ENCODE measurements around the gene FMN1. TPM values are rescaled to one million over a fixed set of nuclear protein-coding genes. Genes with fewer than 3 reads are reported as not detected.

Gene FMN1
- total and polyA plus RNA-seq, 12 donors, result 0.22 to 5.5 (median 3.3) TPM

DNA sequence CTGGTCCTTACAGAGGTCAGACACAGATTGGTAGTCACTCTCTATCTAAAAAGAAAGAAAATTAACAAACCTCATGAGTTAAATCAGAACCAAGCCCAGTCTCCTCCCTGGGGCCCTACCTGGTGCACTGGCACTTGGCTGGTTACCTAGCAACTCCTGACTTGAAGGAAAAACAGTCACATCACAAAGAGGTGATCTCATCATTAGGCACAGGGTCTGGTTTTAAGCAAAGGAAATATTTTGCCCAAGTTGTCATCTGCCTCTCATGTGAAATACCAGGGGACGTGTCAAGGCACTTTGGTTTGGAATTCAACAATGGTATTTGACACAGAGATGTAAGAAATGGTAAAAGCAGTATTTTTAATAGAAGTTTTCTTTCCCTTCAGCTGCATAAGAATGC lies 47.7 kb upstream of the FMN1 start:
- 46 to 48% methylated on average over 1 of the region's 1 CpG for WGBS, 2 donors
- intact Hi-C loops (cut with DNase I), result no loop called here
- TF ChIP-seq, protein P1, sequence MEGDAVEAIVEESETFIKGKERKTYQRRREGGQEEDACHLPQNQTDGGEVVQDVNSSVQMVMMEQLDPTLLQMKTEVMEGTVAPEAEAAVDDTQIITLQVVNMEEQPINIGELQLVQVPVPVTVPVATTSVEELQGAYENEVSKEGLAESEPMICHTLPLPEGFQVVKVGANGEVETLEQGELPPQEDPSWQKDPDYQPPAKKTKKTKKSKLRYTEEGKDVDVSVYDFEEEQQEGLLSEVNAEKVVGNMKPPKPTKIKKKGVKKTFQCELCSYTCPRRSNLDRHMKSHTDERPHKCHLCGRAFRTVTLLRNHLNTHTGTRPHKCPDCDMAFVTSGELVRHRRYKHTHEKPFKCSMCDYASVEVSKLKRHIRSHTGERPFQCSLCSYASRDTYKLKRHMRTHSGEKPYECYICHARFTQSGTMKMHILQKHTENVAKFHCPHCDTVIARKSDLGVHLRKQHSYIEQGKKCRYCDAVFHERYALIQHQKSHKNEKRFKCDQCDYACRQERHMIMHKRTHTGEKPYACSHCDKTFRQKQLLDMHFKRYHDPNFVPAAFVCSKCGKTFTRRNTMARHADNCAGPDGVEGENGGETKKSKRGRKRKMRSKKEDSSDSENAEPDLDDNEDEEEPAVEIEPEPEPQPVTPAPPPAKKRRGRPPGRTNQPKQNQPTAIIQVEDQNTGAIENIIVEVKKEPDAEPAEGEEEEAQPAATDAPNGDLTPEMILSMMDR (IDR thresholded peaks at IDR 0.05), result no peak

DNA sequence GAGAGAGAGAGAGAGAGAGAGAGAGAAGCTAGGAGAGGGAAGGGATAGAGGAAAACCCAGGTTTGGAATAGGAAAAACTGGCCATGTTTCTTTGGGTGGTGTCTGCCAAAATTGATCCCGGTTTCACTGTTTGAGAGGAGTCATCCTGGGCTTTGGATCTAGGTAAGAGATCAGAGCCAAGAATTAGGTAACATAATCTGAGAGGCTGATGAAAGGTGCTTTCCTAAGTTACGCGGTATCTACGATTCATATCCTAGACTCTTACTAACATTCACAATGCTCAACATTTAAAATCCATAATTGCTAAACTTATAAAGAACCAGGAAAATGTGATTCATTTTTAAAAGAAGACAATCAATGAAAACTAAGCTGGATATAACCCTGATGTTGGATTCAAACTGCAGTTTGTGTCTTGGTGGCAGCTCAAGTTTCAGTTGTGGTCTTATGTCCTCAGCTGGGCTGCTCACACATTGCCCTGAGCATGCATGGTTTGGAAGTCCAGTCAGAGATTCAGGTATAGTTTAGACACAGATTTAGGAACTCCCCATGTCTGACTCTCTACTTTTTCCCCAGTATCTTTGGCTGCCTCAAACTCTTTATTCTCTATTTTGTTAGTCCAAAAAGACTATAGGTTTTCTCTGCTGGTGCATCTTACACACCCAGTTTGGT lies 42.5 kb upstream of the FMN1 start:
- Histone ChIP-seq H3K4me3 (no peak overlapping the region), H3K9me3 (no peaks in the 10 kb centered on the region), H3K4me1 (no peaks in the 10 kb centered on the region), H3K27me3 (peaks cover 0 to 35% (median 19%) of the 10 kb centered on the region in 7 donors), H3K27ac (no peak overlapping the region), H3K36me3 (no peaks in the 10 kb centered on the region)
- DNase-seq, result no peak
- no peak for ATAC-seq
- WGBS, 2 donors, result 78 to 87% methylated on average over 4 of the region's 4 CpGs
- intact Hi-C loops (cut with DNase I), result loop anchor here in 5 of 10 donors (10.0 kb wide), 1 partner anchor 468 kb away; no protein-coding TSS in a partner anchor
- TF ChIP-seq, protein P1 (IDR thresholded peaks at IDR 0.05), result no peak

More for the DNA sequence above, 47.7 kb upstream of the FMN1 start:
- Histone ChIP-seq H3K4me1 (no peaks in the 10 kb centered on the region), H3K36me3 (no peaks in the 10 kb centered on the region), H3K27me3 (peaks cover 0 to 26% (median 4%) of the 10 kb centered on the region in 7 donors), H3K4me3 (no peak overlapping the region), H3K9me3 (no peaks in the 10 kb centered on the region), H3K27ac (no peak overlapping the region)
- DNase-seq (no peak), ATAC-seq (no peak)

DNA sequence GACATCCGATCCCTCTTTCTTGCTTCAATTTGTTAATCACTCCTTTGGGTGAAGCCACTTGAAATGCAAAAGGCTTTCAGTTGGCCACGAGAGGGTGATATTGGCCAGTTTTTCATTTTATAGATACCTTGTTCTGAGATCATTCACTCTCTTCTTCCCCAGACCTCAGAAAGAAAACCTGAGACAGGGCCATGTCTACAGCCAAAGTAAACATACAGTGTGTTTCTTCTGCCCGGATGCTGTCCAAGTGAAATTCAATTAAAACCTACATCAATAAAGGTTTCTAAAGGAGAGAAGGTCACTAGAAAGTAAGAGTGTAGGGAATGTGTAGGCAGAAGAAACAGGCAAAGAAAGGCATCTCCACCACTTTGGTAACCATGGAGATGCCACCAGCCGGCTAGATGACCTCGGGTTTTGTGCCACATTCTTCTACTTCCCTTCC lies 39.5 kb upstream of the FMN1 start:
- Histone ChIP-seq H3K27ac (no peak overlapping the region), H3K27me3 (peaks cover 0 to 35% (median 19%) of the 10 kb centered on the region in 7 donors), H3K4me1 (no peaks in the 10 kb centered on the region), H3K9me3 (no peaks in the 10 kb centered on the region), H3K4me3 (no peak overlapping the region), H3K36me3 (no peaks in the 10 kb centered on the region)
- ATAC-seq (peak in 1 of 8 donors; percentile 16), DNase-seq (no peak)
- 41 to 63% methylated on average over 5 of the region's 5 CpGs for WGBS, 2 donors
- TF ChIP-seq, protein P1 (IDR thresholded peaks at IDR 0.05), result peak in 7 of 9 donors; percentile 16 to 52 (median 40)
- intact Hi-C loops (cut with DNase I), result loop anchor here in 5 of 10 donors (10.0 kb wide), 1 partner anchor 471 kb away; no protein-coding TSS in a partner anchor

DNA sequence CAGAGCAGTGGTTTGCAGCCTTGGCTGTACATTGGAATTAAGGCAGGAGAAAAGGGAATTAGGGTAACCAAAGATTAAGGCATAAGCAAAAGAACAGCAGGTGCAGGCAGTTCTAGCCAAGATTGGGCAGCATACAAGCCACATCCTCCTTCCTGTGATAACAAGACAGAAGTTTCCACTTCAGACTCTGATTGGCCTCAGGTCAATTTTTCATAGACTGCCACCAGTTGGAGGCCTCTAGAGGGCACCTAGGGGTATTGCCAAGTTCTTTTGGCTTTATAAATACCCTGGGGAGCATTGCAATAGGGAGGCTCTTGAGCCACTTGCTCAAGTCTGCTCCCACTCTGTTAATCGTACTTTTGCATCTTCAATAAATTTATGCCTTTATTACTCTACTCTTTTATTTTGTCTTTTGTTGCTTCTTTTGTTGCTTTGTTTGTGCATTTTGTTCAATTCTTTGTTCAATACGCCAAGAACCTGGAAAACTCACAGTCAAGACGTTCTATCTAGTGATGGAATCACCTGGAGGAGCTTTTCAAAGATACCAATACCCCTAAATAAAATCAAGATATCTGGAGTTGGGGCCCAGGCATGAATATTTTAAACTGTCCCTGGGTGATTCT lies 32.2 kb upstream of the FMN1 start:
- H3K4me1 ChIP-seq, result peaks cover 0 to 13% (median 0%) of the 10 kb centered on the region in 9 donors
- WGBS, 2 donors, result 70 to 81% methylated on average over 3 of the region's 3 CpGs
- H3K36me3 ChIP-seq, result no peaks in the 10 kb centered on the region
- intact Hi-C loops (cut with DNase I), result loop anchor here in 1 of 10 donors (10.0 kb wide), 1 partner anchor 62 kb away; no protein-coding TSS in a partner anchor
- H3K27me3 ChIP-seq, result no peaks in the 10 kb centered on the region
- peak in 1 of 2 donors; percentile 59 for DNase-seq
- H3K4me3 ChIP-seq, result no peak overlapping the region
- peak in 7 of 8 donors; percentile 67 to 91 (median 85) for ATAC-seq
- H3K9me3 ChIP-seq, result no peaks in the 10 kb centered on the region
- TF ChIP-seq, protein P1 (IDR thresholded peaks at IDR 0.05), result peak in 7 of 9 donors; percentile 30 to 56 (median 38)
- no peak overlapping the region for H3K27ac ChIP-seq
